ENCODE data around the gene DEFB129.
"Not testable (repeated sequence)": the region's sequence is repeated elsewhere in the genome, so short reads cannot be mapped to it uniquely, and the experiment has no call there.

DEFB129 gene

GRCh38 chr20:226958-227357 lies at the start of gene DEFB129:
Gene DEFB129, plus strand, starts transcription at chr20:227258. Its CDS starts 31 bp downstream, at chr20:227289.
- no peak for DNase-seq

GRCh38 chr20:184288-184687 lies 42.8 kb upstream of the DEFB129 start:
- DNase-seq: no peak

- DNase-seq: no peak
These were observed 39.3 kb upstream of the DEFB129 start for GRCh38 chr20:187733-188132.

GRCh38 chr20:189611-190010 lies 37.4 kb upstream of the DEFB129 start, which contains the start of gene DEFB128:
Gene DEFB128, minus strand, starts transcription at chr20:189711. Its CDS starts 88 bp downstream, at chr20:189623.
- no peak for DNase-seq

- no peak for DNase-seq
These were observed 28.8 kb upstream of the DEFB129 start for GRCh38 chr20:198225-198624.

- no peak for DNase-seq
These were observed 27.1 kb upstream of the DEFB129 start for GRCh38 chr20:199996-200395.

GRCh38 chr20:203630-204029 lies 23.4 kb upstream of the DEFB129 start:
- not testable (repeated sequence) for DNase-seq

- no peak for DNase-seq
These were observed 18.0 kb upstream of the DEFB129 start for GRCh38 chr20:208942-209566.

- DNase-seq: no peak
These were observed 16.1 kb upstream of the DEFB129 start for GRCh38 chr20:210809-211502.

- DNase-seq: no peak
These were observed 12.7 kb upstream of the DEFB129 start for GRCh38 chr20:214383-214782.

- DNase-seq: no peak
These were observed 11.3 kb upstream of the DEFB129 start for GRCh38 chr20:215796-216195.

GRCh38 chr20:217266-217665 lies 9.8 kb upstream of the DEFB129 start:
- no peak for DNase-seq

- no peak for DNase-seq
These were observed 7.6 kb upstream of the DEFB129 start for GRCh38 chr20:219290-220115.

GRCh38 chr20:221258-221830 lies 5.7 kb upstream of the DEFB129 start:
- DNase-seq: no peak

GRCh38 chr20:225879-226278 lies 1.2 kb upstream of the DEFB129 start:
- not testable (repeated sequence) for DNase-seq

- DNase-seq: no peak
These were observed 514 bp downstream of the DEFB129 start for GRCh38 chr20:227439-228105.

GRCh38 chr20:235891-236290 lies 8.8 kb downstream of the DEFB129 start:
- DNase-seq: no peak

GRCh38 chr20:237489-237888 lies 10.4 kb downstream of the DEFB129 start:
- DNase-seq: no peak

- DNase-seq: no peak
These were observed 10.9 kb downstream of the DEFB129 start for GRCh38 chr20:237929-238328.

GRCh38 chr20:242905-243304 lies 15.8 kb downstream of the DEFB129 start:
- DNase-seq: no peak

- no peak for DNase-seq
These were observed 24.3 kb downstream of the DEFB129 start for GRCh38 chr20:251354-251753.

GRCh38 chr20:252801-253200 lies 25.7 kb downstream of the DEFB129 start:
- no peak for DNase-seq

GRCh38 chr20:253447-253846 lies 26.4 kb downstream of the DEFB129 start:
- DNase-seq: not testable (repeated sequence)
